Measurements from ENCODE around the gene MAOA.

MAOA gene

DNA sequence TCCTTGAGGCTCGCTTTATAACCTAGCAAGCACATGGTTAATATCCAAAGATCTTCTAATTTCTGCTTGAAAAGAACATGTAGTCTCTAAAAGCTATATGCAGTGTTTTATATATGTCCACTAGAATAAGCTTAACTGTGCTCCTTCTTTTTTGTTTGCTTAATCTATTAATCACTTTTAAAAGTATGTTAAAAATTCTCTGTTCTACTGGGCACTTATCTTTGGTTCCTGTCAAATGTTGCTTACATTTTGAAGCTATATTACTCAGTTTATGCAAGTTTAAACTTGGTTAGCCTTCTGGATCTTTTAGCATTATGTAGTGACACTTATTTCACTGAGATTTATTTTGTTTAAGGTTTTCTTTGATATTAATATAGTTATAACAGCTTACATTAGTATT lies 32.5 kb downstream of the MAOA start:
- Histone ChIP-seq H3K4me3 (ENCODE audit: low read depth, low read length) (no peak overlapping the region), H3K4me1 (ENCODE audit: control insufficient read depth, insufficient read depth, low read length) (peaks cover 10% of the 10 kb centered on the region), H3K36me3 (ENCODE audit: control insufficient read depth, insufficient read depth, low read length) (no peaks in the 10 kb centered on the region), H3K9ac (ENCODE audit: low read depth, low read length) (no peak overlapping the region), H3K27me3 (ENCODE audit: control insufficient read depth, insufficient read depth, low read length) (no peaks in the 10 kb centered on the region), H3K27ac (ENCODE audit: low read depth, low read length) (no peak overlapping the region), H3K9me3 (ENCODE audit: control insufficient read depth, insufficient read depth, low read length) (no peaks in the 10 kb centered on the region)

DNA sequence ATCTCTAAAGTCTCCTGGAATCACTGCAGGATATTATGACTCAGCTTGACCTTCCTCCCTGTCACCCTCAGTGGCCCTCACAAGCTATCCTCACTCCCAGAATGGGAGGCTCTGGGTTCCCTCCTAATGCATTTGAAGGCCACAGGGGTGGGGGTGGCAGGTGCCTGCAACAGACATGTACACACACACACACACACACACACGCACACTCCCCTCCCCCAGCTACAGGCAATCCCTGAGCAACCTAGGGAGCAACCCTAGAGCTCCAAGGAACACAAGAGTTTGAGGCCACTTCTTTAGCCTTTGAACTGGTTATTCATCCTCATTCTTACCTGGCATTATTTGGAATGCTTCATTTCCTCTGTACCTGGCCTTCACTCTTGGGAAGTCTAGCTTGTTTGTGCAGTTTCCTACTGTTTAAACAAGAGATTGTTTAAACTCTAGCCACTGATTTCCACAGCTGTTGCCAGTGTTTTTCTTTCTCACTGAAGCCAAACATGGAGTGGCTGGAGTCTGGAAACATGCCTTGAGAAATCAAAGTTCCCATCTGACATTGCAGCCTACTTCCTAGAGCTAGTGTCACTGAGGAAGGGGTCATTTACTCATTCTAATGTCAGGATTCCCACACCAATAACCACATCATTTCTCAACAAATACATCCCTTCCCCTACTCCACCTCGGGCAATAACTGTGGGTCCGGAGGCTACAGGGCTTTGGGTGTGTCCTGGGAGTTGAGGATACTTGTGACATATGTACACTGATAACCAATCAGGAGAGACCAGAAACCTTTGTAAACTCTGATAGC lies 37.7 kb downstream of the MAOA start:
- no peak overlapping the region for H3K27ac ChIP-seq (ENCODE audit: low read depth, low read length)
- H3K36me3 ChIP-seq (ENCODE audit: control insufficient read depth, insufficient read depth, low read length) = no peaks in the 10 kb centered on the region
- H3K9me3 ChIP-seq (ENCODE audit: control insufficient read depth, insufficient read depth, low read length) = no peaks in the 10 kb centered on the region
- no peak overlapping the region for H3K4me3 ChIP-seq (ENCODE audit: low read depth, low read length)
- peaks cover 7% of the 10 kb centered on the region for H3K4me1 ChIP-seq (ENCODE audit: control insufficient read depth, insufficient read depth, low read length)
- H3K9ac ChIP-seq (ENCODE audit: low read depth, low read length) = no peak overlapping the region
- H3K27me3 ChIP-seq (ENCODE audit: control insufficient read depth, insufficient read depth, low read length) = no peaks in the 10 kb centered on the region

GRCh38 chrX:43699475-43699874 lies 43.4 kb downstream of the MAOA start:
- Histone ChIP-seq H3K27me3 (ENCODE audit: control insufficient read depth, insufficient read depth, low read length) (no peaks in the 10 kb centered on the region; the same call in 1 of the 2 replicates), H3K27ac (ENCODE audit: low read depth, low read length) (no peak overlapping the region), H3K9ac (ENCODE audit: low read depth, low read length) (no peak overlapping the region), H3K36me3 (ENCODE audit: control insufficient read depth, insufficient read depth, low read length) (no peaks in the 10 kb centered on the region), H3K4me1 (ENCODE audit: control insufficient read depth, insufficient read depth, low read length) (peaks cover 11% of the 10 kb centered on the region), H3K4me3 (ENCODE audit: low read depth, low read length) (no peak overlapping the region), H3K9me3 (ENCODE audit: control insufficient read depth, insufficient read depth, low read length) (no peaks in the 10 kb centered on the region)

DNA sequence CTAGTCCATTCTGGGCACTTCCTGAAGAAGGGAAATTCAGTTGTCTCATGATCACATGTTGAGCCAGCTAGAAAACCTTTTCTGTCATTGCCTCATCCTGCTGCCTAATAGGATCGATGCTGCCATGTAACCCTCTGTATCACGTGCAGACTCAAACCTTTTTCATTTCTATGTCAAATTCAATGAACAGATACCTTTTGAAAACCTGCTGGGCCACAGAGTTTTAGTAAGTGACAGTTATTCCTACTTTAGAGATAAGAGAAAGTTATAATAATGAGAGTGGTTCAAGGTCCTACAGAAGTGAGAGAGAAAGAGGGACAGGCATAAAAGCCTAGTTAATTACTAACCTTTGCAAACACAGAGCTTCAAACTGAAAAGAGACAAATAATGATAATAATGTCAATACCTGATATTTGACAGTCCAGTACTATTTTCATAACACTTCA lies 46.0 kb downstream of the MAOA start:
- no peak overlapping the region for H3K27ac ChIP-seq (ENCODE audit: low read depth, low read length)
- H3K9me3 ChIP-seq (ENCODE audit: control insufficient read depth, insufficient read depth, low read length) = no peaks in the 10 kb centered on the region
- H3K27me3 ChIP-seq (ENCODE audit: control insufficient read depth, insufficient read depth, low read length) = no peaks in the 10 kb centered on the region; the same call in 1 of the 2 replicates

GRCh38 chrX:43702660-43703059 lies 46.6 kb downstream of the MAOA start:
- Histone ChIP-seq H3K9me3 (ENCODE audit: control insufficient read depth, insufficient read depth, low read length) (no peaks in the 10 kb centered on the region), H3K4me1 (ENCODE audit: control insufficient read depth, insufficient read depth, low read length) (peaks cover 4% of the 10 kb centered on the region; the same call in 1 of the 2 replicates), H3K4me3 (ENCODE audit: low read depth, low read length) (no peak overlapping the region), H3K36me3 (ENCODE audit: control insufficient read depth, insufficient read depth, low read length) (no peaks in the 10 kb centered on the region), H3K27me3 (ENCODE audit: control insufficient read depth, insufficient read depth, low read length) (no peaks in the 10 kb centered on the region; the same call in 1 of the 2 replicates), H3K9ac (ENCODE audit: low read depth, low read length) (no peak overlapping the region), H3K27ac (ENCODE audit: low read depth, low read length) (no peak overlapping the region)

More for the DNA sequence above, 46.0 kb downstream of the MAOA start:
- Histone ChIP-seq H3K9ac (ENCODE audit: low read depth, low read length) (no peak overlapping the region), H3K4me3 (ENCODE audit: low read depth, low read length) (no peak overlapping the region), H3K36me3 (ENCODE audit: control insufficient read depth, insufficient read depth, low read length) (no peaks in the 10 kb centered on the region), H3K4me1 (ENCODE audit: control insufficient read depth, insufficient read depth, low read length) (peaks cover 4% of the 10 kb centered on the region; the same call in 1 of the 2 replicates)

DNA sequence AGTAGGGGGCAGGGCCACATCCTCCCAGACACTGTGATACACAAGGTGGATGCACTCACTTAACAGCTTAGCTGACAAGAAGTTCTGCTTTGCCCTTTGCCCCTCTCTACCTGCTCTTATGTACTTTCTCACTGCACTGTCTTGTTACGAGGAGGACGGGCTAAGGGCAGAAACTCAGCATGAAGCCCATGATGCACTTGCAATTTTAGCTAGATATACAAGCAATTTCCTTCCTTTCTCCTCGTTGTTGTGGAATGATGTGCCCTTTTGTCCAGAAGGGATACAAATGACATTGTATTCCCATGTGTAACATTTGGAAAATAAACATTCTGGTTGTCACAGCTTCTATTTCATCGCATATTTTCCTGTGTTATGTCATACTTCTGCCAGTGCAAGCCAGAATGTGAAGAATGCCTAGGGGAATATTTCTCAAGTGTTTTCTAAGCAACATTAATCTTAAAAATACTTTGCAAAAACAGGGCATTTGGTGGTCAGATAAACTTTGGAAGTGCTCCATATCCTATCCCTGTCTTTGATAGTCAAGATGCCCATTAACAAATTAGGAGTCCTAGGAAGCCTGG lies 47.2 kb downstream of the MAOA start:
- Histone ChIP-seq H3K4me3 (ENCODE audit: low read depth, low read length) (no peak overlapping the region), H3K27ac (ENCODE audit: low read depth, low read length) (no peak overlapping the region), H3K27me3 (ENCODE audit: control insufficient read depth, insufficient read depth, low read length) (no peaks in the 10 kb centered on the region; the same call in 1 of the 2 replicates), H3K9me3 (ENCODE audit: control insufficient read depth, insufficient read depth, low read length) (no peaks in the 10 kb centered on the region), H3K9ac (ENCODE audit: low read depth, low read length) (no peak overlapping the region), H3K4me1 (ENCODE audit: control insufficient read depth, insufficient read depth, low read length) (peaks cover 4% of the 10 kb centered on the region; the same call in 1 of the 2 replicates), H3K36me3 (ENCODE audit: control insufficient read depth, insufficient read depth, low read length) (no peaks in the 10 kb centered on the region)

DNA sequence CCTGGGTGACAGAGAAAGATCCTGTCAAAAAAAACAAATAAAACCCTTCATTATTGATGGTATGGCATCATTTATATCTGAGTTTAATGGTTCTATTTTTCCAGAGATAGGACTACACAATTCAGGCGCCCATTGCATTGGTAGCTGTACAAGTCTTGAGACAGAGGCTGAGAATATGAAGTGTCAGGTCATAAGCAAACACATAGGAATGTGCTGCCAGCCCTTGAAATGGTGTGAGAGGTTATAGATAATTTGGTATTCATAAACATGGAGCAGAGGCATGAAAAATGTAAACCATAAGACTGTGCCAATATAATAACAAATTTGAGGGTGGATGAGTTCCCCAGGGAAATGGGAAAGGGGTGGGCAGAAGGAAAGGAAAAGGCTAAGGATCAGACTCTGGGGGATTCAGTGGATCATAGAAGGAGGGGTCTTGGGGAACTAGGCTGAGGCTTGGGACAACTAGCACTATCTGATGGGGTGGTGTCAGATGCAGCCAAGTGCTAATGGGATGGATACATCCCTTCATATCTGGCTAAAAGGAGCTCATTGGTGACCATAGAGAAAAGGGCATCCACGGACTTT lies 50.8 kb downstream of the MAOA start:
- Histone ChIP-seq H3K4me1 (ENCODE audit: control insufficient read depth, insufficient read depth, low read length) (no peaks in the 10 kb centered on the region), H3K27ac (ENCODE audit: low read depth, low read length) (no peak overlapping the region)

DNA sequence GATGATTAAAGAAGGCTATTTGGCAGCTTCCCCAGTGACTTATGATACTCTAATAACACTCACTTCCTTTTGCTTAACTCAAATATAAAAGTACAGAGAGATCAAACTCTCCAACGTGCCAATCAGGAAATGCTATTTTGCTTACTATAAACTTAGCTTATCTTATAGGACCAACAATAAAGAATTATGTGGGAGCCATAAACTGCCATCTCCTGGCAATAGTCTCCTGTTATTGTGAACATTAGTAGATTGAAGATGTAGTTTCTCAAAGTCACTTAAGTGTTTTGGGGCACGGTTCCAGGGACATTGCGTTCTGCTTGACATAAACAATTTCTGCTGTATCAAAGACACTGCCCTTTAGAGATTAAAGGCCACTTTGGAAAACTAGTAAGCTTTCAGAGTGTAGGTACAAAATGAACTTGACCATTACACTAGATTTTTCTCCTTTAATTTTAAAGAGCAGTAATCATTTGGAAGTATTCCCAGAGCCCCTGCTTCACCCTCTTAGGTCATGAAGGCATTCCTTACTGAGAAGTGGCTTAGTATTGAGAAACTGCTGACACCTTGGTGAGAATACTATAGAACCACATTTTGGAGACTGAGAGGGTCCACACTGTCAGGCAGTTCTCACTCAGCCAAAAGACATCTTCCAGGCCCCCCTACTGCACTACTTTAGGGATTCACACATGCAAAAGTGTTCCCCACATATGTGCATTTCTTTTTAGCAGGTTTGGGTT lies 51.9 kb downstream of the MAOA start:
- Histone ChIP-seq H3K4me3 (ENCODE audit: low read depth, low read length) (no peak overlapping the region), H3K27ac (ENCODE audit: low read depth, low read length) (no peak overlapping the region), H3K9ac (ENCODE audit: low read depth, low read length) (no peak overlapping the region), H3K27me3 (ENCODE audit: control insufficient read depth, insufficient read depth, low read length) (no peaks in the 10 kb centered on the region), H3K4me1 (ENCODE audit: control insufficient read depth, insufficient read depth, low read length) (no peaks in the 10 kb centered on the region), H3K36me3 (ENCODE audit: control insufficient read depth, insufficient read depth, low read length) (no peaks in the 10 kb centered on the region), H3K9me3 (ENCODE audit: control insufficient read depth, insufficient read depth, low read length) (no peaks in the 10 kb centered on the region)

More for the DNA sequence above, 50.8 kb downstream of the MAOA start:
- no peaks in the 10 kb centered on the region for H3K9me3 ChIP-seq (ENCODE audit: control insufficient read depth, insufficient read depth, low read length)
- no peaks in the 10 kb centered on the region for H3K36me3 ChIP-seq (ENCODE audit: control insufficient read depth, insufficient read depth, low read length)
- no peaks in the 10 kb centered on the region for H3K27me3 ChIP-seq (ENCODE audit: control insufficient read depth, insufficient read depth, low read length)
- H3K9ac ChIP-seq (ENCODE audit: low read depth, low read length) = no peak overlapping the region
- H3K4me3 ChIP-seq (ENCODE audit: low read depth, low read length) = no peak overlapping the region

- no peak overlapping the region for H3K9ac ChIP-seq (ENCODE audit: low read depth, low read length)
- H3K27me3 ChIP-seq (ENCODE audit: control insufficient read depth, insufficient read depth, low read length) = no peaks in the 10 kb centered on the region
- no peak overlapping the region for H3K4me3 ChIP-seq (ENCODE audit: low read depth, low read length)
- H3K9me3 ChIP-seq (ENCODE audit: control insufficient read depth, insufficient read depth, low read length) = no peaks in the 10 kb centered on the region
- H3K36me3 ChIP-seq (ENCODE audit: control insufficient read depth, insufficient read depth, low read length) = no peaks in the 10 kb centered on the region
- H3K4me1 ChIP-seq (ENCODE audit: control insufficient read depth, insufficient read depth, low read length) = no peaks in the 10 kb centered on the region
- H3K27ac ChIP-seq (ENCODE audit: low read depth, low read length) = no peak overlapping the region
These were observed 60.0 kb downstream of the MAOA start for GRCh38 chrX:43716144-43716543.

DNA sequence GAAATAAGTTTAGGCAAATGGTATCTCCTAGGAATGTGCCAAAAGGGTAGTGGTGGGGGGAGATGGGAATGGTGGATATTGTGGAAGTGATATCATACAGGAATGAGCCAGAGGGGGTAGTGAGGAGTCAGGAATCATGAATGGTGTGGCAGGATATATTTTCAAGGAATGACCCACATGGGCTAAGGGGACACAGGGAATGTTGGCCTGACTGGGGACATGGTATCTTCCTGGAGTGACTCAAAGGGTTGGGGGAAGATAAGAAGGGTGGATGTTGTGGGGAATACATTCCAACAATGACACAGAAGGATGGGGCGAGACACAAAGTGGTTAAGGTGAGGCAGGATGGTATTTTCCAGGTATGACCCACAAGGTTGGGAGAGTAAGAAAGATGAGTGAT lies 60.6 kb downstream of the MAOA start:
- Histone ChIP-seq H3K27me3 (ENCODE audit: control insufficient read depth, insufficient read depth, low read length) (no peaks in the 10 kb centered on the region), H3K9ac (ENCODE audit: low read depth, low read length) (no peak overlapping the region), H3K9me3 (ENCODE audit: control insufficient read depth, insufficient read depth, low read length) (no peaks in the 10 kb centered on the region), H3K4me3 (ENCODE audit: low read depth, low read length) (no peak overlapping the region), H3K36me3 (ENCODE audit: control insufficient read depth, insufficient read depth, low read length) (no peaks in the 10 kb centered on the region), H3K4me1 (ENCODE audit: control insufficient read depth, insufficient read depth, low read length) (no peaks in the 10 kb centered on the region), H3K27ac (ENCODE audit: low read depth, low read length) (no peak overlapping the region)
